HEK293 (cell line): ENCODE results near the gene PRRC2B.

Source experiments
- BCL11A ChIP-seq: fragments of 450-650 bp; formaldehyde crosslinking; IDR thresholded peaks from 2 replicates; pipeline ENCODE4 v1.5.1; 2016; ENCODE audit warnings: low read depth, missing biosample characterization, missing genetic modification characterization
- GLIS1 ChIP-seq: fragments of 450-650 bp; formaldehyde crosslinking; IDR thresholded peaks from 2 replicates; pipeline ENCODE4 v1.5.1; 2016; ENCODE audit warnings: missing biosample characterization, missing genetic modification characterization
- GLIS2 ChIP-seq: fragments of 450-650 bp; formaldehyde crosslinking; IDR thresholded peaks from 2 replicates; pipeline ENCODE4 v1.5.1; 2016; ENCODE audit warnings: missing biosample characterization, missing genetic modification characterization
- INSM2 ChIP-seq: fragments of 450-650 bp; formaldehyde crosslinking; IDR thresholded peaks from 2 replicates; pipeline ENCODE4 v1.5.1; 2016; ENCODE audit warnings: missing biosample characterization, missing genetic modification characterization
- KLF10 ChIP-seq: fragments of 450-650 bp; IDR thresholded peaks from 2 replicates; pipeline ENCODE4 v1.5.1; 2018; ENCODE audit warnings: missing biosample characterization, mild to moderate bottlenecking, missing genetic modification characterization
- MEIS1 ChIP-seq: sonication (generic); formaldehyde crosslinking; IDR thresholded peaks from 2 replicates; pipeline ENCODE4 v1.8.1; 2022; ENCODE audit warnings: missing genetic modification reagents, mild to moderate bottlenecking, borderline replicate concordance
- PATZ1 ChIP-seq: fragments of 450-650 bp; formaldehyde crosslinking; IDR thresholded peaks from 2 replicates; pipeline ENCODE4 v1.5.1; 2016; ENCODE audit warnings: missing biosample characterization, missing genetic modification characterization
- PRDM1 ChIP-seq: fragments of 450-650 bp; formaldehyde crosslinking; IDR thresholded peaks from 2 replicates; pipeline ENCODE4; 2016; ENCODE audit warnings: missing biosample characterization, missing genetic modification characterization
- WT1 ChIP-seq: fragments of 450-650 bp; formaldehyde crosslinking; IDR thresholded peaks from 2 replicates; pipeline ENCODE4 v1.5.1; 2016; ENCODE audit warnings: missing biosample characterization, missing genetic modification characterization
- ZEB2 ChIP-seq: fragments of 450-650 bp; formaldehyde crosslinking; IDR thresholded peaks from 2 replicates; pipeline ENCODE4 v1.5.1; 2016; ENCODE audit warnings: missing biosample characterization, missing genetic modification characterization
- ZFP69B ChIP-seq: fragments of 450-650 bp; formaldehyde crosslinking; IDR thresholded peaks from 2 replicates; pipeline ENCODE4 v1.5.1; 2016; ENCODE audit warnings: missing biosample characterization, missing genetic modification characterization
- ZNF10 ChIP-seq: fragments of 450-650 bp; formaldehyde crosslinking; IDR thresholded peaks from 2 replicates; pipeline ENCODE4 v1.5.1; 2017; ENCODE audit warnings: missing biosample characterization, missing genetic modification characterization
- ZNF114 ChIP-seq: fragments of 450-650 bp; formaldehyde crosslinking; IDR thresholded peaks from 2 replicates; pipeline ENCODE4 v1.5.0; 2017; ENCODE audit warnings: missing biosample characterization, missing genetic modification characterization
- ZNF121 ChIP-seq: fragments of 450-650 bp; formaldehyde crosslinking; IDR thresholded peaks from 2 replicates; pipeline ENCODE4 v1.5.1; 2016; ENCODE audit warnings: missing biosample characterization, missing genetic modification characterization
- ZNF146 ChIP-seq: fragments of 450-650 bp; formaldehyde crosslinking; IDR thresholded peaks from 2 replicates; pipeline ENCODE4 v1.5.1; 2016; ENCODE audit warnings: missing biosample characterization, missing genetic modification characterization
- ZNF157 ChIP-seq: fragments of 450-650 bp; formaldehyde crosslinking; IDR thresholded peaks from 2 replicates; pipeline ENCODE4 v1.5.1; 2016; ENCODE audit warnings: missing biosample characterization, missing genetic modification characterization
- ZNF184 ChIP-seq: fragments of 450-650 bp; IDR thresholded peaks from 2 replicates; pipeline ENCODE4 v1.5.1; 2018; ENCODE audit warnings: missing biosample characterization, mild to moderate bottlenecking, missing genetic modification characterization
- ZNF214 ChIP-seq: fragments of 450-650 bp; formaldehyde crosslinking; IDR thresholded peaks from 2 replicates; pipeline ENCODE4 v1.5.1; 2017; ENCODE audit warnings: missing biosample characterization, mild to moderate bottlenecking, missing genetic modification characterization, borderline replicate concordance
- ZNF280C ChIP-seq: fragments of 450-650 bp; formaldehyde crosslinking; IDR thresholded peaks from 2 replicates; pipeline ENCODE4 v1.5.1; 2016; ENCODE audit warnings: missing biosample characterization, missing genetic modification characterization
- ZNF341 ChIP-seq: fragments of 450-650 bp; formaldehyde crosslinking; IDR thresholded peaks from 2 replicates; pipeline ENCODE4; 2016; ENCODE audit warnings: low read depth, missing biosample characterization, missing genetic modification characterization
- ZNF510 ChIP-seq: fragments of 450-650 bp; formaldehyde crosslinking; IDR thresholded peaks from 2 replicates; pipeline ENCODE4 v1.5.1; 2018; ENCODE audit warnings: mild to moderate bottlenecking, missing genetic modification characterization, missing biosample characterization; ENCODE audit not compliant: insufficient replicate concordance
- ZNF529 ChIP-seq: fragments of 450-650 bp; formaldehyde crosslinking; IDR thresholded peaks from 2 replicates; pipeline ENCODE4 v1.5.1; 2017; ENCODE audit warnings: missing genetic modification characterization, missing biosample characterization; ENCODE audit not compliant: insufficient replicate concordance
- ZNF600 ChIP-seq: fragments of 450-650 bp; formaldehyde crosslinking; IDR thresholded peaks from 2 replicates; pipeline ENCODE4 v1.5.1; 2016; ENCODE audit warnings: missing biosample characterization, missing genetic modification characterization
- ZNF629 ChIP-seq: fragments of 450-650 bp; formaldehyde crosslinking; IDR thresholded peaks from 2 replicates; pipeline ENCODE4 v1.5.1; 2017; ENCODE audit warnings: missing biosample characterization, missing genetic modification characterization
- ZNF677 ChIP-seq: fragments of 450-650 bp; IDR thresholded peaks from 2 replicates; pipeline ENCODE4 v1.5.0; 2018; ENCODE audit warnings: missing biosample characterization, mild to moderate bottlenecking, missing genetic modification characterization, moderate library complexity
- ZNF701 ChIP-seq: fragments of 450-650 bp; formaldehyde crosslinking; IDR thresholded peaks from 2 replicates; pipeline ENCODE4 v1.5.1; 2016; ENCODE audit warnings: missing biosample characterization, missing genetic modification characterization
- ZNF792 ChIP-seq: fragments of 450-650 bp; formaldehyde crosslinking; IDR thresholded peaks from 2 replicates; pipeline ENCODE4 v1.5.1; 2016; ENCODE audit warnings: missing biosample characterization, missing genetic modification characterization
- TF ChIP-seq, protein P1 (sequence below): fragments of 450-650 bp; IDR thresholded peaks from 2 replicates; pipeline ENCODE4 v1.5.1; 2018; ENCODE audit warnings: missing biosample characterization, mild to moderate bottlenecking, missing genetic modification characterization
- TF ChIP-seq, protein P2 (sequence below): fragments of 450-650 bp; formaldehyde crosslinking; IDR thresholded peaks from 2 replicates; pipeline ENCODE4 v1.5.1; 2016; ENCODE audit warnings: missing biosample characterization, missing genetic modification characterization
- TF ChIP-seq, protein P3 (sequence below): fragments of 450-650 bp; formaldehyde crosslinking; IDR thresholded peaks from 2 replicates; pipeline ENCODE4 v1.5.1; 2016; ENCODE audit warnings: missing biosample characterization, missing genetic modification characterization

Gene PRRC2B

GRCh38 chr9:131405428-131405827 is 11.5 kb downstream of the PRRC2B start (continued):
- TF ChIP-seq ZNF146 (tag by site-specific recombination) (no peak), ZEB2 (tag by site-specific recombination) (0 out of 2 replicates have a peak, but pooled peaks have one; percentile 11), GLIS1 (tag by site-specific recombination) (peak; percentile 98), ZNF114 (tag by site-specific recombination) (no peak), ZNF214 (no peak), ZNF10 (no peak), ZNF121 (tag by site-specific recombination) (no peak), ZNF792 (no peak), PATZ1 (peak; percentile 37; the same call in 1 of the 2 replicates), ZNF600 (tag by site-specific recombination) (peak; percentile 93), GLIS2 (tag by site-specific recombination) (peak; percentile 63), BCL11A (no peak), MEIS1 (no peak), KLF10 (no peak), ZNF157 (tag by site-specific recombination) (no peak), INSM2 (tag by site-specific recombination) (peak; percentile 78), ZNF529 (tag by site-specific recombination) (no peak), ZNF629 (0 out of 2 replicates have a peak, but pooled peaks have one; percentile 42), ZNF677 (tag by site-specific recombination) (no peak), ZNF510 (no peak), ZNF280C (tag by site-specific recombination) (no peak), WT1 (tag by site-specific recombination) (no peak), PRDM1 (tag by site-specific recombination) (peak; percentile 39; the same call in 1 of the 2 replicates), ZFP69B (0 out of 2 replicates have a peak, but pooled peaks have one; percentile 26), ZNF184 (tag by site-specific recombination) (no peak), ZNF341 (tag by site-specific recombination) (peak; percentile 65), ZNF701 (tag by site-specific recombination) (no peak)
- TF ChIP-seq, protein P1, sequence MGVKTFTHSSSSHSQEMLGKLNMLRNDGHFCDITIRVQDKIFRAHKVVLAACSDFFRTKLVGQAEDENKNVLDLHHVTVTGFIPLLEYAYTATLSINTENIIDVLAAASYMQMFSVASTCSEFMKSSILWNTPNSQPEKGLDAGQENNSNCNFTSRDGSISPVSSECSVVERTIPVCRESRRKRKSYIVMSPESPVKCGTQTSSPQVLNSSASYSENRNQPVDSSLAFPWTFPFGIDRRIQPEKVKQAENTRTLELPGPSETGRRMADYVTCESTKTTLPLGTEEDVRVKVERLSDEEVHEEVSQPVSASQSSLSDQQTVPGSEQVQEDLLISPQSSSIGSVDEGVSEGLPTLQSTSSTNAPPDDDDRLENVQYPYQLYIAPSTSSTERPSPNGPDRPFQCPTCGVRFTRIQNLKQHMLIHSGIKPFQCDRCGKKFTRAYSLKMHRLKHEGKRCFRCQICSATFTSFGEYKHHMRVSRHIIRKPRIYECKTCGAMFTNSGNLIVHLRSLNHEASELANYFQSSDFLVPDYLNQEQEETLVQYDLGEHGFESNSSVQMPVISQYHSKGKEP, result no peak; the same call in 1 of the 2 replicates
- TF ChIP-seq, protein P2, sequence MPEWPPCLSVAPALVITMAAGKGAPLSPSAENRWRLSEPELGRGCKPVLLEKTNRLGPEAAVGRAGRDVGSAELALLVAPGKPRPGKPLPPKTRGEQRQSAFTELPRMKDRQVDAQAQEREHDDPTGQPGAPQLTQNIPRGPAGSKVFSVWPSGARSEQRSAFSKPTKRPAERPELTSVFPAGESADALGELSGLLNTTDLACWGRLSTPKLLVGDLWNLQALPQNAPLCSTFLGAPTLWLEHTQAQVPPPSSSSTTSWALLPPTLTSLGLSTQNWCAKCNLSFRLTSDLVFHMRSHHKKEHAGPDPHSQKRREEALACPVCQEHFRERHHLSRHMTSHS (tag by site-specific recombination), result no peak
- TF ChIP-seq, protein P3, sequence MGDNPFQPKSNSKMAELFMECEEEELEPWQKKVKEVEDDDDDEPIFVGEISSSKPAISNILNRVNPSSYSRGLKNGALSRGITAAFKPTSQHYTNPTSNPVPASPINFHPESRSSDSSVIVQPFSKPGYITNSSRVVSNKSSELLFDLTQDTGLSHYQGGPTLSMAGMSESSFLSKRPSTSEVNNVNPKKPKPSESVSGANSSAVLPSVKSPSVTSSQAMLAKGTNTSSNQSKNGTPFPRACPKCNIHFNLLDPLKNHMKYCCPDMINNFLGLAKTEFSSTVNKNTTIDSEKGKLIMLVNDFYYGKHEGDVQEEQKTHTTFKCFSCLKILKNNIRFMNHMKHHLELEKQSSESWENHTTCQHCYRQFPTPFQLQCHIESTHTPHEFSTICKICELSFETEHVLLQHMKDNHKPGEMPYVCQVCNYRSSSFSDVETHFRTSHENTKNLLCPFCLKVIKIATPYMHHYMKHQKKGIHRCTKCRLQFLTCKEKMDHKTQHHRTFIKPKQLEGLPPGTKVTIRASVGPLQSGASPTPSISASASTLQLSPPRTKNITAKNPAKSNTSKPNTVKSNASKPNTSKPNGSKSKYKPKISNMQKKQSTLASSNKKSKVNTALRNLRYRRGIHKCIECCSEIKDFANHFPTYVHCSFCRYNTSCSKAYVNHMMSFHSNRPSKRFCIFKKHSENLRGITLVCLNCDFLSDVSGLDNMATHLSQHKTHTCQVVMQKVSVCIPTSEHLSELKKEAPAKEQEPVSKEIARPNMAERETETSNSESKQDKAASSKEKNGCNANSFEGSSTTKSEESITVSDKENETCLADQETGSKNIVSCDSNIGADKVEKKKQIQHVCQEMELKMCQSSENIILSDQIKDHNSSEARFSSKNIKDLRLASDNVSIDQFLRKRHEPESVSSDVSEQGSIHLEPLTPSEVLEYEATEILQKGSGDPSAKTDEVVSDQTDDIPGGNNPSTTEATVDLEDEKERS (tag by site-specific recombination), result no peak
